Measurements from ENCODE around the gene TRABD2B. TPM values are rescaled to one million over a fixed set of nuclear protein-coding genes. Genes with fewer than 3 reads are reported as not detected.

Gene TRABD2B
- total and polyA plus RNA-seq, 2 of the 13 experiments (the other 11 are each of a cell fraction or from before 2014, with no cell fraction given), result 0.04 TPM; not detected in 1

DNA sequence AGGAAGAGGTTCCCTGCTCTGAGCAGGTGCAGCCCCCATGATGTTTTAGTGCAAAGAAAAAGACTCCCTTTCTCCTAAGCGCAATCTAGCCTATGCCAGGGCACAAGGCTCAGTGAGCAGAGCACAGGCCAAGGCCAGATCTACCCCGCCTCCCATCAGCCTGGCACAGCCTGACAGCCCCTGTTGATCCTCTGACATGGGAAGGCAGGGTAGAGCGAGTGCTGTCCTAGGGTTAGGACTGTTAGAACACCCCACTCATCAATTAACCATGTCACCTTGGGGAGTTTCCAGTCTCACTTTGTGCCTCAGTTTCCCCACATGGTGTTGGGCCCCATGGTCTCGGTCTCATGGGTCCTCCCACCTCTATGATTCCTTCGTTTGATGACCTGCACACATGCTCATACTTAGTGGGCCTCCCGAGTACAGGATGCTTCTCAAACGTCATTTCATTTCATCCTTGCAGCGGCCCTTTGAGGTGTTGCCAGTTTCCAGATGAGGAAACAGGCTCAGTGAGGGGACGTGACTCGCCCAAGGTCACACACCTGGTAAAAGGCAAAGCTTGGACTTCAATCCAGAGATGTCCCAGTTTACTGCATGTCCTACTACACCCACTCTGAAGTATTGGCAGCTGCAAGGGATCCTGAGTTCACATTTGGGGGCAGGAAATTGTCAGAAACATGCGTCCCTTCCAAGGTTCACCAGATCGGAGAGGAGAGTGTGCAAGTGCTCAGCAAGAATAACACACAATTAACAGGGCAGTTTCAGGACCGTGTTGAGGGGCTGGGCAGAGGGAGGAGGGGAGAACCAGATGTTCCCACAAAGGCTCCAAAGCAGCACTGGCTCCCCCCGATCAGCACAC, 213.3 kb downstream of the TRABD2B start (continued):
- TF ChIP-seq MAZ (IDR thresholded peaks at IDR 0.05; ENCODE audit: borderline replicate concordance, low read depth, low read length), result no peak
- no peak for TF ChIP-seq MAZ (CRISPR knock-in tag; IDR thresholded peaks at IDR 0.05; ENCODE audit: low read depth)
- TF ChIP-seq, protein P1, sequence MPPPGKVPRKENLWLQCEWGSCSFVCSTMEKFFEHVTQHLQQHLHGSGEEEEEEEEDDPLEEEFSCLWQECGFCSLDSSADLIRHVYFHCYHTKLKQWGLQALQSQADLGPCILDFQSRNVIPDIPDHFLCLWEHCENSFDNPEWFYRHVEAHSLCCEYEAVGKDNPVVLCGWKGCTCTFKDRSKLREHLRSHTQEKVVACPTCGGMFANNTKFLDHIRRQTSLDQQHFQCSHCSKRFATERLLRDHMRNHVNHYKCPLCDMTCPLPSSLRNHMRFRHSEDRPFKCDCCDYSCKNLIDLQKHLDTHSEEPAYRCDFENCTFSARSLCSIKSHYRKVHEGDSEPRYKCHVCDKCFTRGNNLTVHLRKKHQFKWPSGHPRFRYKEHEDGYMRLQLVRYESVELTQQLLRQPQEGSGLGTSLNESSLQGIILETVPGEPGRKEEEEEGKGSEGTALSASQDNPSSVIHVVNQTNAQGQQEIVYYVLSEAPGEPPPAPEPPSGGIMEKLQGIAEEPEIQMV (CRISPR knock-in tag; IDR thresholded peaks at IDR 0.05; ENCODE audit: low read depth), result 0 out of 2 replicates have a peak, but pooled peaks have one; percentile 27
- TF ChIP-seq ZNF589 (CRISPR knock-in tag; conservative IDR thresholded peaks at IDR 0.05), result 0 out of 2 replicates have a peak, but pooled peaks have one; percentile 33
- no peak for TF ChIP-seq ZFP36L1 (CRISPR knock-in tag; IDR thresholded peaks at IDR 0.05)
- TF ChIP-seq LCORL (IDR thresholded peaks at IDR 0.05), result no peak
- TF ChIP-seq LCORL (CRISPR knock-in tag; IDR thresholded peaks at IDR 0.05), result peak; percentile 60; the same call in 1 of the 2 replicates
- no peak for TF ChIP-seq HIVEP1 (CRISPR knock-in tag; IDR thresholded peaks at IDR 0.05)
- TF ChIP-seq SP1 (IDR thresholded peaks at IDR 0.05), result no peak
- TF ChIP-seq SP1 (CRISPR knock-in tag; IDR thresholded peaks at IDR 0.05), result no peak
- TF ChIP-seq GTF2F1 (IDR thresholded peaks at IDR 0.05; ENCODE audit: low read length), result no peak
- TF ChIP-seq ZBTB3 (CRISPR knock-in tag; IDR thresholded peaks at IDR 0.05; ENCODE audit: borderline replicate concordance, low read depth), result 0 out of 2 replicates have a peak, but pooled peaks have one; percentile 37
- no peak for TF ChIP-seq ZNF672 (CRISPR knock-in tag; IDR thresholded peaks at IDR 0.05)
- no peak for TF ChIP-seq POLR2A (IDR thresholded peaks at IDR 0.05; ENCODE audit: insufficient read depth in 1 of 2, low read depth in 2 of 2, low read length in 2 of 2)
- TF ChIP-seq MAFF (IDR thresholded peaks at IDR 0.05; ENCODE audit: low read depth, low read length), result no peak
- TF ChIP-seq SOX5 (CRISPR knock-in tag; IDR thresholded peaks at IDR 0.05; ENCODE audit: borderline replicate concordance), result 0 out of 2 replicates have a peak, but pooled peaks have one; percentile 24
- no peak for TF ChIP-seq ZNF7 (CRISPR knock-in tag; IDR thresholded peaks at IDR 0.05)
- no peak for TF ChIP-seq ZNF274 (CRISPR knock-in tag; IDR thresholded peaks at IDR 0.05)
- TF ChIP-seq, protein P2, sequence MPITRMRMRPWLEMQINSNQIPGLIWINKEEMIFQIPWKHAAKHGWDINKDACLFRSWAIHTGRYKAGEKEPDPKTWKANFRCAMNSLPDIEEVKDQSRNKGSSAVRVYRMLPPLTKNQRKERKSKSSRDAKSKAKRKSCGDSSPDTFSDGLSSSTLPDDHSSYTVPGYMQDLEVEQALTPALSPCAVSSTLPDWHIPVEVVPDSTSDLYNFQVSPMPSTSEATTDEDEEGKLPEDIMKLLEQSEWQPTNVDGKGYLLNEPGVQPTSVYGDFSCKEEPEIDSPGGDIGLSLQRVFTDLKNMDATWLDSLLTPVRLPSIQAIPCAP (CRISPR knock-in tag; IDR thresholded peaks at IDR 0.05; ENCODE audit: low read depth), result no peak
- TF ChIP-seq, protein P3, sequence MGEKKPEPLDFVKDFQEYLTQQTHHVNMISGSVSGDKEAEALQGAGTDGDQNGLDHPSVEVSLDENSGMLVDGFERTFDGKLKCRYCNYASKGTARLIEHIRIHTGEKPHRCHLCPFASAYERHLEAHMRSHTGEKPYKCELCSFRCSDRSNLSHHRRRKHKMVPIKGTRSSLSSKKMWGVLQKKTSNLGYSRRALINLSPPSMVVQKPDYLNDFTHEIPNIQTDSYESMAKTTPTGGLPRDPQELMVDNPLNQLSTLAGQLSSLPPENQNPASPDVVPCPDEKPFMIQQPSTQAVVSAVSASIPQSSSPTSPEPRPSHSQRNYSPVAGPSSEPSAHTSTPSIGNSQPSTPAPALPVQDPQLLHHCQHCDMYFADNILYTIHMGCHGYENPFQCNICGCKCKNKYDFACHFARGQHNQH (CRISPR knock-in tag; IDR thresholded peaks at IDR 0.05), result 0 out of 2 replicates have a peak, but pooled peaks have one; percentile 38
- TF ChIP-seq, protein P4, sequence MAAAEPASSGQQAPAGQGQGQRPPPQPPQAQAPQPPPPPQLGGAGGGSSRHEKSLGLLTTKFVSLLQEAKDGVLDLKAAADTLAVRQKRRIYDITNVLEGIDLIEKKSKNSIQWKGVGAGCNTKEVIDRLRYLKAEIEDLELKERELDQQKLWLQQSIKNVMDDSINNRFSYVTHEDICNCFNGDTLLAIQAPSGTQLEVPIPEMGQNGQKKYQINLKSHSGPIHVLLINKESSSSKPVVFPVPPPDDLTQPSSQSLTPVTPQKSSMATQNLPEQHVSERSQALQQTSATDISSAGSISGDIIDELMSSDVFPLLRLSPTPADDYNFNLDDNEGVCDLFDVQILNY (CRISPR knock-in tag; conservative IDR thresholded peaks at IDR 0.05), result no peak
- no peak for TF ChIP-seq TMF1 (CRISPR knock-in tag; IDR thresholded peaks at IDR 0.05; ENCODE audit: low read depth)
- TF ChIP-seq, protein P5, sequence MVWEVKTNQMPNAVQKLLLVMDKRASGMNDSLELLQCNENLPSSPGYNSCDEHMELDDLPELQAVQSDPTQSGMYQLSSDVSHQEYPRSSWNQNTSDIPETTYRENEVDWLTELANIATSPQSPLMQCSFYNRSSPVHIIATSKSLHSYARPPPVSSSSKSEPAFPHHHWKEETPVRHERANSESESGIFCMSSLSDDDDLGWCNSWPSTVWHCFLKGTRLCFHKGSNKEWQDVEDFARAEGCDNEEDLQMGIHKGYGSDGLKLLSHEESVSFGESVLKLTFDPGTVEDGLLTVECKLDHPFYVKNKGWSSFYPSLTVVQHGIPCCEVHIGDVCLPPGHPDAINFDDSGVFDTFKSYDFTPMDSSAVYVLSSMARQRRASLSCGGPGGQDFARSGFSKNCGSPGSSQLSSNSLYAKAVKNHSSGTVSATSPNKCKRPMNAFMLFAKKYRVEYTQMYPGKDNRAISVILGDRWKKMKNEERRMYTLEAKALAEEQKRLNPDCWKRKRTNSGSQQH (CRISPR knock-in tag; IDR thresholded peaks at IDR 0.05; ENCODE audit: low read depth), result no peak
- TF ChIP-seq RNF2 (conservative IDR thresholded peaks at IDR 0.05; ENCODE audit: low read depth), result no peak
- no peak for TF ChIP-seq NFE2L2 (IDR thresholded peaks at IDR 0.05; ENCODE audit: low read length)
- TF ChIP-seq RFX3 (CRISPR knock-in tag; IDR thresholded peaks at IDR 0.05), result no peak
